GM21528 (cell line): Measurements from ENCODE around the gene GDF7.

Experiments used
- ATAC-seq: cut with Tn5 transposase; IDR thresholded peaks from one replicate; pipeline ENCODE4 v1.9.1; 2021; ENCODE audit warnings: mild to moderate bottlenecking, moderate library complexity; ENCODE audit not compliant: unreplicated experiment, low FRiP score

The GDF7 gene

DNA sequence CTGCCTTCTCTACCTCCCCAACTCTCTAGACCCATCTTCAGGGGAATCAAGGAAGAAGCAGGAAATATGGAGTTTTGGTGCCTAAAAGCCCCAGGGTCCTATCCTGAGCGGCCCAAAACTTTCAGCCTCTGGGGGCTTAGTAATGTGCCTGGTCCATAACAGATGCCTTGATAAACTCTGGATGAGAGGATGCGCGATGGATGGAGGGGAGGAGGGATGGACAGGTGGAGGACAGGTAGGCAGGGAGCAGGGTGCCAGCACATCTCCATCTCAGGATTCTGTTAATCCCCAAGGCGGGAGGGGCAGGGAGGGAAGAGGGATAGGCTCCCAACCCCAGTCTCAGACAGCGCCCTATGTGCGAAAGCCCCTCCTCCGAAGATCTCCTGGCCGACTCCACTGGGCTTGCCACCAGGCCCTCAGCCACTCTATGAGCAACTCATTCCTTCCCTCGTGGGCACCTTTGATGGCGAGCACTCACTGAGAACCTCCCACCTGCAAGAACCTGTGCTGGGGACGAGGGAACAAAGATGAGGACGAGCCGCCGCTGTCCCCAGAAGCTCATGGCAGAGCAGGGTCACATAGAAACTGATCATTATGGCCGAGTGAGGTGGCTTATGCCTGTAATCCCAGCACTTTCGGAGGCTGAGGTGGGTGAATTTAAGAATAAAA lies 39.1 kb upstream of the GDF7 start:
- ATAC-seq, result no peak

DNA sequence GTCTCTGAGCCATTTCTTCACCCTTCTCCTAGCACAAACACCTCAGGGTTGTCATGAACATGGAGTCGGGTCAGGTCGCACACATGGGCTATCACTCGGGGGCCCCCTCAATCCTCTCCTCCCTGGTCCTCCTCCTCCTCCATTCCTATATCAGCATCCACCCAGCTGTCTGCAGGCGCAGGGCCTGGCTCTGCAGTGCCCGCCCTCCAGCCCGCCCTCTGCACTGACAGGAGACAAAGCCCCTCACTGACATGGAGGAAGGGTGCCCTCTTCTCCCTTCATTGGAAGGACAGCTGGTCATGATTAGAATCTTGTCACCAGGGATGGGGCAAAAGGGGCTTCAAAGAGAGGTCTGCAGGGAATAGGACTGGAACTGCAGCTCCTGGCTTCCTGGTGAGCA lies 37.8 kb upstream of the GDF7 start:
- no peak for ATAC-seq

DNA sequence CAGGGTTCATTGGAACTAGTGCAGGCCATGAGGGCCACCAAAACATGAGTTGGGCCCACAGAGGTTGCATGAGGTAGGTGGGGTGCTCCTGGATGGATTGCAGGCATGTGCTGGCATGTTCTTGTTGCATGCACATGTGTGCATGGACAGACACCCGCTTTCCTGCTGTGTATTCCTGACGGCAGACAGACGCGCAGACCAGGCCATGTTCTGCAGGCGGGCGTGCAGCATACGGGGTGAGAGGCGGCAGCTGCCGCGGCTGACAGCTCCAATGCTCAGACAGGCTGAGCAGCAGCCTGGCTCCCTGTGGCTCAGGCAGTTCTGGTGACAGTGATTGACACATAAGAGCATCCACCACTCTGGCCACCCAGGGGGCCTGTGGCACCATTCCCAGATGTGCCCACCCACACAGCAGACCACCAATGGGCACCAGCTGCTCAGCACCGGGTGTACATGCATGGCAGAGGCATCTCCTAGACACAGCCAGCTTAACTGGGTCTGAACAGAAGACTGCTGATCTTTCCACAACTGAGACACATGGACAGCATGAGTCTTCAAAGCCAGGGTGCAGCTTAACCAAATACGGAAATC lies 37.3 kb upstream of the GDF7 start:
- ATAC-seq, result no peak

DNA sequence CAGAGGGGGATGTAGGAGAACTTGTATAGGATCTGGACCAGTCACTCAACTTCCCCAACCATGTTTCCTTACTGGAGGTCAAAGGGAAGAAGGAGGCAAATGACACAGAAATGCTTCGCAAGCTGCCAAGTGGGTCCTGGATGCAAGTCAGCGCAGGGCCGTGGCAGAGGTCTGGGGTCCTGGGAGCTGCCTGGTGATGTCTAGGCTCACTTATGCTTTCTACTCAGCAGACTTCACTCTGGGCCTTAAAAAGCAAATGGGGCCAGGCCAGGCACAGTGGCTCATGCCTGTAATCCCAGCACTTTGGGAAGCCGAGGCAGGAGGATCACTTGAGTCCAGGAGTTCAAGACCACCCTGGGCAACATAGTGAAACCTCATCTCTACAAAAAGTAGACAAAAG lies 36.0 kb upstream of the GDF7 start:
- ATAC-seq, result no peak

DNA sequence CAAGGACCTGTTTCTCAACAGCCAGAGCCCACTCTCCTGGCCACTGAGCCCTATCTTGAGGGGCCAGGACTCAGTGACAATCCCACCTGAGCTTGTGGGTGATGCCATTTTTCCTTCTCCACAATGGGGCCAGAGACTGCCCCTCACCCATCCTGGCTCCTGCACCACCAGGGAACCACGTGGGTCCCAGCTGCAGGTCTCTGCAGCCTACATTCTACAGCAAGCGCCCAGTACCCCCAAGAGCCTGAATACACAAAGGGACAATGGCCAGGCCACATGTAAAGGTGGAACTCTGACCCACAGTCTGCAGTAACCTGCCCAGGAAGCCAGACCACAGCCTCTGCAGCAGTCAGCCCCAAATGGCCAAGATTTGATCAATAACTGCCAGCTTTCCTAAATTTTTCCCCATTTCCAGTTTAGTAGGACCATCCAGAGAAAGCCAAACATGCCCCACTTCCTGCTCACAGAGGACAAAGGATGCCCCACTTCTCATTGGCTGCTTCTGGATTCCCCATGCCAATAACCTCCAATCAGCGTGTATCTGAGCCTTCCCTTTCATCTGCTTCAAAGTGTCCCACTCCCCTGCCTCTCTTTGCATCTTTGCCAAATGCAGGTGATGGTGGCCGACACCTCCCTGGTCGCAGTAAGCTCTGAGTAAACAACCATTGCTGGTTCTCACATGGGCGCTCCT lies 35.2 kb upstream of the GDF7 start:
- ATAC-seq, result no peak

DNA sequence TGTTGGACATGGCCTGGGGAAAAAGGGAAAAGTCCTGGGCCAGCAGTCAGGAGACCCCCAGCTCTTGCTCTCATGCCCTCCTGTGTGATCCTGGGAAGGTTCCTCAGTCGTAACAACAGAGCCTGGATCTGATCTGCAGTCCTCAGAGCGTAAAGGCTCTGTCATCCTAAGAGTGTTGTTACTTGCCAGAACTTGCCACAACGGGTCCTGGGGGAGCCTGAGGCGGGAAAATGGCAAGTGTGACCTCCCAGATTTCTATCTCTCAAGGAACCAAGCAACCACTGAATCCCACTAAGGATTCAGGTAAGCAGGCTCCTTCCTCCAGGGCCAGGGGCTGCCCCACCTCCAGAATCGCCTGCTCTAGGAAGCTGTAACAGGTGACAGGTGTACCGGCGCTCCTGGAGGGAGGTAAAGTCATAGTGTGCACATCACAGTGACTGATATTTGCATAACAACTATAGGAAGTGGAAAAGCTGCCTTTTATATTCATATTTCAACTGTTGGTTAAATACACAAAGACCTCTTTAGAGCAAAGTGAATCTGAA lies 34.4 kb upstream of the GDF7 start:
- ATAC-seq, result no peak

DNA sequence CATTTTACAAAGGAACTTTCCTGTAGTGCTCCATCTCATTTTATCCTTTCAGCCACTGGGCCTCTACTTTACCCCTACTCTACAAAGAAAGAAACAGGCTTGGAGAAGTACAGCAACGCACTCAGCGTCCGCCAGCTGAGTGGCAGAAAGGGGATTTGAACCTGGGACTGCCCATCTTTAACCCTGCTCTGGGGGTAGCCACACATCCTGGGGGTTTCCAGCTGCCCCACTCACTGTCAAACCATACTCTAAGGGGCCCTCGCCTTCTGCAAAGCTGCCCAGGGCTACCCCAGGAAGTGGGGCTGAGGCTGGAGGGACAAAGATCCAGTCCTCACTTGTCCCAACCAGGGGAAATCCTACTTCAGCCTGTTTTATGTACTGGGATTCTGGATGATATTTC lies 33.9 kb upstream of the GDF7 start:
- no peak for ATAC-seq

DNA sequence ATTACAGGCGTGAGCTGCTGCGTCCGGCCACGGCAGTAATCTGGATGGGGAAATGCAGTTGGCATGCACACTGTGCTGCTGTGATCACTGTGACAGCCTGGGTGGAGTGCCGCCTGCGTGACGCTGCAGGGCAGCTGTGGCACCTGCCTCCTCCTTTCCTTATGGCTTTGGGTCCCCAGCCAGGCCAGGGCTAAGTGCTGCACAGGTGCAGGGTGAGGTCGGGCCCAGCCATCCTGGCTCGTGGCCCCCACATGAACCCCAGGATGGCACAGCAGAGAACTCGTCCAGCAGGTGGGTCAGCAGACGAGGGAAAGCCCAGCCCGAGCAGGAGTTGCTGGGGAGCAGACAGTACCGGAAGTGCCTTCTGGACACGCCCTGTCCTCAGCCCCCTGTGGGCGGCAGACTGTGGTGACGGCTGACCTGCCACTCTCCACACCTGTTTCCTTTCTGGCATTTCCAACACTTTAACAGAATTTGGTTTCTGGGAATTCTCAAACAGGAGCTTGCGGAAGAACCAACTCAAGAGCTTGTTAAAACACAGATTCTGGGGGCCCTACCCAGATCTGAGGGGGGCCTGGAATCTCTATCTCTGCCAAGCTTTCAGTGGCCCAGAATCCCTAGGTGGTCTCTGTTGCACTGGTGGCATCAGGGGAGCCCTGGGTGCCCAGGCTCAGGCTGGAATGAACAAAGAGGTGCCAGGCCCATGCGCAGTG lies 33.0 kb upstream of the GDF7 start:
- no peak for ATAC-seq

DNA sequence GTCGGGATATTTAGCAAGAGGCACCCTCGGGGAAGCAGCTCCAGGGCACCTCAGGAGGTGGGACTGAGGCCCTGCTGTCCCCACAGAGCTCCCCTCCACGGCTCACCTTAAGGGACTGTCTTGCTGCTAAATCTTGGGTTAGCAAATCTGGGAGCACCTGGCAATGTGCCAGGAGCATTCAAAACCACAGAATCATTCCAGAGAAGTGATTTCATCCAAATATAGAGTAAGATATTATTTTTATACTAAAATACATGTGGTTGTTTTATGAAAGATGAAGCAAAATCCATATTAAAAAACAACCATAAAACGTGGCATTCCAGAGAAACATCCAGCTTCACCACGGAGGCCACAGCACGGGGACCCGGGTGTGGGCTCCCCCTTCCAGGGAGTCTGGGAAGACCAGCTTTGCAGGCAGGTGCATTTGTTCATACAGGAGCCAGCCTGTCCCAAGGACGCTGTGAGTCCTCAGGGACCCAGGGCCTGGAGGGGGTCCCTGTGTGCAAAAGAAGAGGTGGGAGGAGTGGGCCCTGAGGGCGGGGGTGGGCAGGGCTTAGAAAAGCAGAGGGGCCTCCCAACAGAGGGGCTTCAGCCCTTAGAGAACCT lies 32.3 kb upstream of the GDF7 start:
- no peak for ATAC-seq

DNA sequence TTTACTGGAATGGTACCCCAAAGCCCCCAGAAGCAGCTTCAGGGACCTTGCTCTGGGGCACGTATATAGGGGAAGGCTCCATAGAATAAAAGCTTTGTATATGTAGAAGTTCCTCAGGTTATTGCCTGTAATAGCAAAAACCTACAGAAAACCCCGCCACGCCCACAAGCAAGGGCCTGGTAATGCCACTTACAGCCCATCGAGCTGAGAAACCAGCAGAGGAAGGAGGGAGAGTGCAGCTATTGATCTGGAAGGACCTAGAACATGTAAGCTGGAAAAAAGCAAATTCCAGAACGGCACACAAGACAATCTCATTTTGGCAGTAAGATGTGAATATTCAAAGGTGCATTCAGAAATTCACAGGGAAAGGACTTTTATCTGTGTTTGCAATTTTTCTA lies 31.8 kb upstream of the GDF7 start:
- ATAC-seq, result no peak

DNA sequence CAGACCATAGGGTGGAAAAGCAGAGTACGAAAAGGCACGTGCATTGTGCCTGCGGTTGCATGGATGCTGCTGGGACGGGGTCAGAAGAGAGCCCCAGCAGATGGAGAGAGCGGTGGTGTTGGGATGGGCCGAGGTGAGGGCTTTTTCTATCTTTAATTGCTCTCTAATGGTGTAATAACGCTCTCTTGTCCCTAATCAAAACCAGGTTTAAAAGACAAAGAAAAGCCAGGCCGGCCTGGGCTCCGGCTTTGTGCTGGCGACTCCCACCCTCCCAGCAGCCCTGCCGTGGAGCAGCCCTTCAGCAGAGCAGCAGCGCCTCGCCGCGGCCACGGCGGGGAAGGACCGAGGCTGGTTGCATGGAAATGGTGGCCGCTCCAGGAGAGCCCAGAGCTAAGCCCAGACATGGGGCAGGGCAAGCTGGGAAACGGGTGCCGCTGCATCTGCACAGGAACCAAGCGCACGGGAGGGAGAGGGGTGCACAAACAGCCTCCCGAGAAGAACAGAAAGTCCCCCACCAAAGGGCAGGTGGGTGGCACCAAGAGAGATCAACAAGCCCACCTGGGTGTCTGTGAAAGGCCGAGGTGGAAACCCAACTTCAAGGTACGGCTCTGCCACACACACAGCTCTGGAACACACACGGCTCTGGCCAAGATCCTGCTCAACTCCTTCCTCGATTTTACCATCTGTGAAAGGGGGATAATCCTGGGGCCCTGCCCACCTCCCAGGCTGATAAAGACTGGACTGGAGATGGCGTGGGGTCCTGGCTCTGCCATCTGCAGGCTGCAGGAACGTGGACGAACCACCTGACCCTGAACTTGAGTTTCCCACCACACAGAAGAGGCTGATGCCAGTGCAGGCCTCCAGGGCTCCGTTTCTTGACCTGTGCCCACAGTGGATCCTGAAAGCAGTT lies 31.0 kb upstream of the GDF7 start:
- peak; percentile 65 for ATAC-seq

DNA sequence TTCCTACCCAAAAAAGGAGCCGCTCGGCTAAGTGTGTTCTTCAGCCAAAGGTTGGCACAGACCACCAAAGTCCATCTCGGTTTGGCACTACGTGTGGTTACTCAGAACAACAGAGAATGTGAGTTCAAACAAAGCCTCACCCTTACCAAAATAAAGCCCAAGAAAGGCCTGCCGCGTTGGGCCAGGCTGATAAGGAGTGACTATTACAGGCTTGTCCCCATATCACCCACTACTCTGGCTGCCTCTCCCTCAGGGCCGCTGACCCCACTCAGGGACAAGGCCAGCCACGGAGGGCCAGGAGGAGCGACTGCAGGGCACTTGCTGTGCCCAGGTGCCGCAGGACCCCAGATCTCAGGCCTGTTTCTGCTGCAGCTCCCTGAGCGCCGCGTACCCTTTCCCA lies 29.8 kb upstream of the GDF7 start:
- ATAC-seq, result no peak

DNA sequence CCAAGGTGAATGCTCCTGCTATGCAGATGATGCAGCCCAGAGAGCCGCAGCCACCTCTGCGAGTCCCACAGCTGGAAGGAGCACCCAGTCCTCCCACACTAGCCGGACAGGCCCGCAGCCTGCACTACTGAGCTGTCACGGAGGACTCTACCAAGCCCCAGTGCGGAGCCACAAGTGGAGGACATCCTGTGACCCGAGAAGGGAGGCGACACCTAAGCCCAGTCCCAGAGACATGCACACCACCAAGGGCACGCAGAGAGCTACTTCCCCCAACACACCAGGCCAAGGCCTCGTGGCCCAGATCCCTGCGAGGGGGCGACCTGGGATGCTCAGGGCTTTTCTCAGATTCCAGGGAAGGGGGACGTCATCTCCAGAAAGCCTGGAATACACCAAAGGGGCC lies 28.9 kb upstream of the GDF7 start:
- no peak for ATAC-seq

DNA sequence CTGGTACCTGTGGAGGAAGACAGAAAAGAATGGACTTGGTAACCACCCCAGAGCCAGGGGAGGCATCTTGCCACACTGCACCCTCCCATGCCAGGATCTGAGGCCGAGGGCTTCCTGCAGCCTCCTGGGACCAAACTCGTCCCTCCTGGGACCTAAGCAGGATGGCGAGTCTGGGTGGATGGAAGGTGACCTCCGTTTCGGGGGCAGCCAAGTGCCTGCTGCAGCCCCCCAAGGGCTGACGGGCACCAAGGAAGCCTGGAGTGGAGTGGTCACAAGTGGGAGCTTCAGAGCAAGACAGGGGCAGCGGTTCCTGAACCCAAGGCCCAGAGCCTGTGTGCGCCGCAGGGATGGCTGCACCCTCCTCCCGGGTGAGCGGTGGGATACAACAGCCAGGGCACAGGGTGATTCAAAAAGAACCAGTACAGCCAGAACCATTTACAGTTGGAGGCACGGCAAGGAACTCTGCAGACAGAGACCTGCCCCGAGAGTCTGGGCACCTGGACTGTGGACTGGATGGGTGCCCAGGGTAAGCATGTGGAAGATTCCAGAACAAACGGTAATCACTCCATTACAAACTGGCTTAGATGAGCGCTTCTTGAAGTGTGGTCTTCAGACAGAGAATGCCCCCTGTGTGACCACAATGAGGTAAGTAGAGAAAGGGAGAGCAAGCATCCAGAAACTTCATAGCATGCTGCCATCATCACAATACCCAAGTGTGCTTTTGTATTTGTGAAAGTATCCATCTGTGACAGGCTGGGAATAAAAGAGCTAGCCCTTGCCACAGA lies 28.1 kb upstream of the GDF7 start:
- no peak for ATAC-seq

DNA sequence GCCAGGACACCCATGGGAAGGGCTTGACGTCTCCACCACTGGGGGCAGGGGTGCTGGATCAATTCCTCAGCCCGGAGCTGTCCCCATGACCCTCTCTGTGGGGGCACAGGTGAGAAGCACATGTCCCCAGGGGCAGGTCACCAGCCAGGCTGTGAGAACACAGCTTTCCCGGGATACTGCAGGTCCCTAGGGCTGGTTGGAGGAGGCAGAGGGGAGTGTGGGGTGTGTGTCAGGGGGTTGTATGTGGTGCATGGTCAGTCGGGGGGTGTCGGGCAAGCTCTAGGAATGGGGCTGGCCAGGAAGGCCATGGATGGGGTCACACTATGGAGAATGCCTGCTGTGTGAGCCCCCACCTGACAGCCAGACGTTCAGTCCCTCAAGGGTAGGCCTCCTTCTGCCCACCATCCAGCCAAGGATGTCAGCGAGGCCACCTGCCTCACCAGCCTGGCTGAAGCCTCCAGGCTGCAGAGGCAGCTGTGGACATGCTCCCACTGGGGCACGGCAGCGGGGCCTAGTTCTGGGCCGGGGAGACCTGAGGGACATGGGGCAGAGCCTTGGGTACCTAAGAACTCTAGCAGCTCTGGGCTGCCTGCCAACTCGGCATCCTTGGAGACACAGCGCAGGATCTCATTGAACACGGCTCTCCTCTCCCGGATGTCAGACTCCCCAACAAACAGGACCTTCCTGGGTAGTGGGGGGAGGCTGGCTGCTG lies 26.4 kb upstream of the GDF7 start:
- no peak for ATAC-seq

DNA sequence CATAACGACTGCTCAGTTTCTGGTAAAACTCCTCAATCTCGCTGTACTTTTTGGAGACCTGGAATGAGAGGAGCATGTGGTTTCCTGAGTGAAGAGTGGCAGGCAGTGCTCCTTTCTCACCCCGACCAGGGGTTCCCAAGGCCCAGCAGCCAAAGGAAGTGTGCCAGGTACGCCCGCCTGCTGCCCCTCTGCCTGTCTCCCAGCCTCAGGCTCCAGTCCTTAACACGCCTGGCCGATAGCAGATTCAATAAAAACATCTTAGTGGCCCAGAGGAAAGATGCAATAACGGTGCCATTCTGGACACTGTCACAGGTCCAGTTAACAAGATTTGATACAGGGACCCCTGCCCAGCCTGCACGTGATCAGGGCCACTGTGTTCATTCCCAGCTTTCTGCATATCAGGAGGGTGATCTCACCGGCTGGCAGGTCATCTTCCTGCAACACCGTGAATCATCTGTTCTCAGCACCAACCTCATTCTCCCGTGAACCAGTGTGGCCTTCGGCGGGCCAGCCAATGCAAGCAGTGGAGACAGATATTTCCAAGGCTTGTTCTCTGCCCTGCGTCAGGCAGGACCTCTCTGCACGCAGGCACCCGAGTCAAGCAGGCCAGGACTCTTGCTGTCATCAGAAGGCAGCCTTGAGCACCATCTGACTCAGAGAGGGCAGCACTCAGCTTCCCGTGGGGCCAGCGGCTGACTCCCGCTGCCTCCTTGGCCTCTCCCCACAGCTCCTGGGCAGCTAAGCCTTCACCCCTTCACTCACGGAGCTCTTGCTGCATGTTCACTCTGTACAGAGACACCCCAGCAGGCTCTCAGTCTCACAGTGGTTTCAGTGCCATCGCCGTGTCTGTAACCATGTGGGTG lies 25.6 kb upstream of the GDF7 start:
- no peak for ATAC-seq
